ENCODE data around the gene OVCH2. TPM values are rescaled to one million over a fixed set of nuclear protein-coding genes. Genes with fewer than 3 reads are reported as not detected.

OVCH2 gene
- total and polyA plus RNA-seq, 4 donors, result 0.06 to 21.1 (median 2.1) TPM

DNA sequence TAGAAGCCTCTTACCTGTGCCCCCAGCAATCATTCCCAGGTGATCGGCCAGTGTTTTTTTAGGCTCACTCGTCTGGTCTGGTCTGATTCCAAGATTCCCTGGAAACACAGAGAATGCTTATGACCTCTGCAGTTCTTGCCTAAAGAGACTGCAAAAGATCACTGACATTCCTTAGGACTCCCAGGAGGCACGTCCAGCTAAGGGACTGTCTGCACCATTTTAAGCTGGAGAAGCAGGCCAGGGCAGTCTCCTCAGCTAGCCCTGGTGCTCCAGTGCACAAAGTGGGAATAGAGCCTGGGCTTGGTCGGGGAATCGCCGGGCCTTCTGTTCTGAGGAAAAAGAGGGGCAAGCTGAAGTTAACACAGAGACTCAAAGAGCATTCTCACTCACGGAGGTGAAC, 37.8 kb downstream of the OVCH2 start:
- H3K27ac ChIP-seq (ENCODE audit: low read depth in 1 of 2, low read length in 1 of 2), result no peak overlapping the region
- no peak for ATAC-seq (ENCODE audit: insufficient read depth, low FRiP score)
- no peak overlapping the region for H3K4me3 ChIP-seq
- no peak for TF ChIP-seq CTCF (IDR thresholded peaks at IDR 0.05; ENCODE audit: control extremely low read depth, extremely low read depth)
- H3K4me1 ChIP-seq (ENCODE audit: control insufficient read depth in 5 of 5, insufficient read depth in 5 of 5, low read length in 5 of 5), result peaks cover 0 to 13% (median 5%) of the 10 kb centered on the region in 5 donors
- no peaks in the 10 kb centered on the region for H3K27me3 ChIP-seq (ENCODE audit: control insufficient read depth in 3 of 3, insufficient read depth in 3 of 3, low read length in 2 of 3)
- no peaks in the 10 kb centered on the region for H3K9me3 ChIP-seq (ENCODE audit: control insufficient read depth in 4 of 4, insufficient read depth in 3 of 4, low read length in 3 of 4)
- H3K36me3 ChIP-seq (ENCODE audit: control insufficient read depth in 4 of 4, insufficient read depth in 4 of 4, low read length in 4 of 4), result peaks cover 0 to 7% (median 4%) of the 10 kb centered on the region in 4 donors
- 83 to 89% methylated on average over 7 of the region's 7 CpGs for WGBS, 2 donors
- H3K9ac ChIP-seq (ENCODE audit: insufficient read depth in 1 of 2, low read length in 2 of 2), result no peak overlapping the region
- no peak for DNase-seq

DNA sequence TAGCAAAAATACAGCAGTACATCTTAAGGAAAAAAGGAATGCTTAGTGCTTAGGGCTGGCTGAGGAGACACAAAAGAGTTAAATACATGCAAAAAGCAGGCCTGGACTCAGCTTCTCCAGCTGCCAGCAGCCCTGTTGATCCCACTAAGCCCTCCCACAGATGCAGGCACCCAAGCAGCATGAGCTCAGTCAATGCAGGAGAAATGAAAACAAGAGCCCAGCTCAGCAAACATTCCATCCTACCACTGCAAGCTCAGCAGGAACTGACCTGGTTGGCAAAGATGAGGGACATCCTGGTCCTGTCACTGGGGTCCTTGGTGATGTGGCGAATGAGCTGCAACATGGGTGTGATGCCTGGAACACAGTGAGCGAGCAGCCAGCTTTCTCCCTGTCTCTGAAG, 38.8 kb downstream of the OVCH2 start:
- no peak overlapping the region for H3K27ac ChIP-seq (ENCODE audit: low read depth in 1 of 2, low read length in 1 of 2)
- DNase-seq (peak in 1 of 3 donors; percentile 22), ATAC-seq (ENCODE audit: insufficient read depth, low FRiP score) (no peak)
- no peak overlapping the region for H3K9ac ChIP-seq (ENCODE audit: insufficient read depth in 1 of 2, low read length in 2 of 2)
- no peaks in the 10 kb centered on the region for H3K9me3 ChIP-seq (ENCODE audit: control insufficient read depth in 4 of 4, insufficient read depth in 3 of 4, low read length in 3 of 4)
- H3K36me3 ChIP-seq (ENCODE audit: control insufficient read depth in 4 of 4, insufficient read depth in 4 of 4, low read length in 4 of 4), result peaks cover 0 to 7% (median 4%) of the 10 kb centered on the region in 4 donors
- H3K4me1 ChIP-seq (ENCODE audit: control insufficient read depth in 5 of 5, insufficient read depth in 5 of 5, low read length in 5 of 5), result peaks cover 0 to 8% (median 0%) of the 10 kb centered on the region in 5 donors
- no peaks in the 10 kb centered on the region for H3K27me3 ChIP-seq (ENCODE audit: control insufficient read depth in 3 of 3, insufficient read depth in 3 of 3, low read length in 2 of 3)
- 93 to 95% methylated on average over 2 of the region's 2 CpGs for WGBS, 2 donors
- no peak for TF ChIP-seq CTCF (IDR thresholded peaks at IDR 0.05; ENCODE audit: control extremely low read depth, extremely low read depth)
- no peak overlapping the region for H3K4me3 ChIP-seq

DNA sequence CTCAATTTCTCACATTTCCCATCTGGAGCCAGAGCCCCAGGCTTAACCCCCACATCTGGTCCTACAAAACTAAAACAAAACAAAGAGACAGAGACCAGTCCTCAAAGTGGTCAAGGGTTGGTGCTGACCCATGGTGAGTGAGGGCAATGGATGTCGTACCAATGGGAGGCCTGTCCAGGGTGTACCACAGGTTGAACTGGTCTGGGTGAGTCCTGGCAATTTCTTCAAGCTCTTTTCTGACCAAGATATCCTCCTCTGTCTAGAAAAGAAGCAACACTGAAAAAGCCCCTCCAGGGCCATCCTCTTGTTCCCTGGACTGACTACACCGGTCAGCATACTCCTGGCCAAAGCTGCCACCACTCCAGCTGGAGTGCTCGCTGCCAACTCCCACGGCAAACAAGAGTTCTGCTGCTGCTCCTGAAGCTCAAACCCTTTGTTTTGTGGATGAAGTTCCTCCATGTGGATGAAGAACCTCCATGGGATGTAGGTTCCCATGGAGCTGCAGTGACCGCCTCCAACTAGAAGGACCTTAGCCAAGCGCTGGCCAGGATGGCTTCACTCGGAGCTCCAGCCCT, 39.9 kb downstream of the OVCH2 start:
- H3K9ac ChIP-seq (ENCODE audit: insufficient read depth in 1 of 2, low read length in 2 of 2), result no peak overlapping the region
- TF ChIP-seq CTCF (IDR thresholded peaks at IDR 0.05; ENCODE audit: control extremely low read depth, extremely low read depth), result no peak
- peaks cover 0 to 4% (median 0%) of the 10 kb centered on the region in 5 donors for H3K4me1 ChIP-seq (ENCODE audit: control insufficient read depth in 5 of 5, insufficient read depth in 5 of 5, low read length in 5 of 5)
- no peak overlapping the region for H3K27ac ChIP-seq (ENCODE audit: low read depth in 1 of 2, low read length in 1 of 2)
- no peak for ATAC-seq (ENCODE audit: insufficient read depth, low FRiP score)
- no peak overlapping the region for H3K4me3 ChIP-seq
- peaks cover 0 to 7% (median 4%) of the 10 kb centered on the region in 4 donors for H3K36me3 ChIP-seq (ENCODE audit: control insufficient read depth in 4 of 4, insufficient read depth in 4 of 4, low read length in 4 of 4)
- WGBS, 2 donors, result 85 to 98% methylated on average over 7 of the region's 7 CpGs
- no peak for DNase-seq
- H3K9me3 ChIP-seq (ENCODE audit: control insufficient read depth in 4 of 4, insufficient read depth in 3 of 4, low read length in 3 of 4), result no peaks in the 10 kb centered on the region
- no peaks in the 10 kb centered on the region for H3K27me3 ChIP-seq (ENCODE audit: control insufficient read depth in 3 of 3, insufficient read depth in 3 of 3, low read length in 2 of 3)

Data from lung (tissue), 12 donors.